Keratinocyte (primary cell): ENCODE data around the gene KRTAP5-7.

Experiments used
- EZH2 ChIP-seq: IDR thresholded peaks from one replicate; pipeline ENCODE4 v1.6.1; 2012; ENCODE audit warnings: inconsistent platforms, mild to moderate bottlenecking, low read length, moderate library complexity
- TF ChIP-seq, protein P1 (sequence below), 3 experiments: IDR thresholded peaks in 1 of 3; conservative IDR thresholded peaks in 1 of 3; optimal IDR thresholded peaks in 1 of 3; 2 replicates in 2 of 3; 3 replicates in 1 of 3; pipeline versions ENCODE3 to v1.5.1; 2011; ENCODE audit warnings: low read length in 3 of 3, mild to moderate bottlenecking in 3 of 3, moderate library complexity in 2 of 3, control low read depth in 1 of 3, inconsistent platforms in 1 of 3; ENCODE audit not compliant: insufficient read depth in 2 of 3; ENCODE audit errors: extremely low read depth in 1 of 3

DNA sequence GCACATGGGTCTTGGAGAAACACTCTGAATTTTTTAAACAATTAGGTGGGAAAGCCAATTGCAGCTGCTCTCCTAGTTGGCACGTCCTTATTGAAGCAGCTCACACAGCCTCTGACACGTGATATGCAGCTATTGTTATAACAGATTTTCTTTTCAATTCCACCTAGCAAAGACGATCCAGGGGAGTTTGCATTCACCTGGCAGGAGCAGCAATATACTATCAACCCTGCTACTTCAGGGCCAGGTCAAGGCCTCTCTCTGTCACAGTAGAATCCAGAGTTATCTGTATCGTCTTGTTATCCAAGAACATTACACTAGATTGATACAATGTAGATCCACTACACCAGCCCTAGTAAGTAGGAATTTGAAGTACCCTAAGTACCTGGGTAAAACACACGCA, 47.4 kb downstream of the KRTAP5-7 start:
- TF ChIP-seq, protein P1, sequence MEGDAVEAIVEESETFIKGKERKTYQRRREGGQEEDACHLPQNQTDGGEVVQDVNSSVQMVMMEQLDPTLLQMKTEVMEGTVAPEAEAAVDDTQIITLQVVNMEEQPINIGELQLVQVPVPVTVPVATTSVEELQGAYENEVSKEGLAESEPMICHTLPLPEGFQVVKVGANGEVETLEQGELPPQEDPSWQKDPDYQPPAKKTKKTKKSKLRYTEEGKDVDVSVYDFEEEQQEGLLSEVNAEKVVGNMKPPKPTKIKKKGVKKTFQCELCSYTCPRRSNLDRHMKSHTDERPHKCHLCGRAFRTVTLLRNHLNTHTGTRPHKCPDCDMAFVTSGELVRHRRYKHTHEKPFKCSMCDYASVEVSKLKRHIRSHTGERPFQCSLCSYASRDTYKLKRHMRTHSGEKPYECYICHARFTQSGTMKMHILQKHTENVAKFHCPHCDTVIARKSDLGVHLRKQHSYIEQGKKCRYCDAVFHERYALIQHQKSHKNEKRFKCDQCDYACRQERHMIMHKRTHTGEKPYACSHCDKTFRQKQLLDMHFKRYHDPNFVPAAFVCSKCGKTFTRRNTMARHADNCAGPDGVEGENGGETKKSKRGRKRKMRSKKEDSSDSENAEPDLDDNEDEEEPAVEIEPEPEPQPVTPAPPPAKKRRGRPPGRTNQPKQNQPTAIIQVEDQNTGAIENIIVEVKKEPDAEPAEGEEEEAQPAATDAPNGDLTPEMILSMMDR (optimal IDR thresholded peaks at IDR 0.05 in 1 of 3, IDR thresholded peaks at IDR 0.05 in 1 of 3, conservative IDR thresholded peaks at IDR 0.05 in 1 of 3; ENCODE audit: extremely low read depth in 1 of 3, insufficient read depth in 2 of 3, low read length in 3 of 3): no peak
- no peak for TF ChIP-seq EZH2
